WTC11 (cell line): ENCODE results near the gene AJAP1. TPM values are rescaled to one million over a fixed set of nuclear protein-coding genes. Genes with fewer than 3 reads are reported as not detected.

Source experiments
- ATAC-seq: fragments of 200-7000 bp; cut with Tn5 transposase; 2 replicates; pipeline ENCODE4 v1.10.0; 2021; ENCODE audit warnings: mild to moderate bottlenecking, moderate library complexity
- CTCF ChIA-PET: fragments of 300-600 bp; sonication (Branson Sonifier 250); formaldehyde crosslinking; loops from one replicate; lab custom pipeline; 2021; ENCODE audit warnings: antibody characterized with exemption; lab: Charles Lee
- POLR2A ChIA-PET: fragments of 350-600 bp; sonication (Branson Sonifier 250); formaldehyde crosslinking; loops from one replicate; lab custom pipeline; 2021; ENCODE audit warnings: antibody characterized with exemption; lab: Charles Lee
- DNase-seq: peaks from one replicate; pipeline ENCODE4 v3.0.0; 2021; ENCODE audit warnings: low spot score
- H3K27ac Mint-ChIP-seq: 2 replicates; pipeline ENCODE4 v1.8.0; 2021; ENCODE audit warnings: mixed read lengths
- H3K27me3 Mint-ChIP-seq: 2 replicates; pipeline ENCODE4 v1.8.0; 2021; ENCODE audit warnings: low read depth, mild to moderate bottlenecking, moderate library complexity, mixed read lengths
- H3K36me3 Mint-ChIP-seq: 2 replicates; pipeline ENCODE4 v1.8.0; 2021; ENCODE audit warnings: mixed read lengths
- H3K4me1 Mint-ChIP-seq: 2 replicates; pipeline ENCODE4 v1.8.0; 2022; ENCODE audit warnings: mixed read lengths
- H3K4me3 Mint-ChIP-seq: 2 replicates; pipeline ENCODE4 v1.8.0; 2021; ENCODE audit warnings: mild to moderate bottlenecking, moderate library complexity, mixed read lengths
- H3K9me3 Mint-ChIP-seq: 2 replicates; pipeline ENCODE4 v1.8.0; 2021; ENCODE audit warnings: mixed read lengths
- CREB1 ChIP-seq: sonication (generic); formaldehyde crosslinking; IDR thresholded peaks from 2 replicates; pipeline ENCODE4 v1.8.0; 2023; ENCODE audit warnings: mild to moderate bottlenecking, missing genetic modification reagents
- FOXJ3 ChIP-seq: sonication (generic); formaldehyde crosslinking; IDR thresholded peaks from 2 replicates; pipeline ENCODE4 v1.9.0; 2021; ENCODE audit warnings: missing genetic modification reagents, mild to moderate bottlenecking, borderline replicate concordance
- HMGA2 ChIP-seq: fragments of 250-450 bp; sonication (Bioruptor Pico); IDR thresholded peaks from 2 replicates; pipeline ENCODE4 v1.4.0; 2021; ENCODE audit warnings: mild to moderate bottlenecking, moderate library complexity
- MXD4 ChIP-seq: fragments of 250-450 bp; sonication (Bioruptor Pico); IDR thresholded peaks from 2 replicates; pipeline ENCODE4 v1.8.0; 2021; ENCODE audit warnings: mild to moderate bottlenecking, moderate library complexity, borderline replicate concordance
- NFATC4 ChIP-seq: fragments of 250-450 bp; sonication (Bioruptor Pico); IDR thresholded peaks from 2 replicates; pipeline ENCODE4 v1.9.0; 2021; ENCODE audit warnings: mild to moderate bottlenecking
- NFE2L1 ChIP-seq: sonication (generic); formaldehyde crosslinking; IDR thresholded peaks from 2 replicates; pipeline ENCODE4 v1.8.1; 2023; ENCODE audit warnings: missing genetic modification reagents
- NR1H2 ChIP-seq: sonication (generic); formaldehyde crosslinking; IDR thresholded peaks from 2 replicates; pipeline ENCODE4 v1.9.0; 2021; ENCODE audit warnings: mild to moderate bottlenecking, moderate library complexity, missing genetic modification reagents
- PRRX2 ChIP-seq: fragments of 250-450 bp; sonication (Bioruptor Pico); IDR thresholded peaks from 2 replicates; pipeline ENCODE4 v1.8.0; 2021; ENCODE audit warnings: mild to moderate bottlenecking
- RORB ChIP-seq: fragments of 250-450 bp; sonication (Bioruptor Pico); IDR thresholded peaks from 2 replicates; pipeline ENCODE4 v1.9.0; 2021; ENCODE audit warnings: mild to moderate bottlenecking
- SOX15 ChIP-seq: fragments of 250-450 bp; sonication (Bioruptor Pico); IDR thresholded peaks from 2 replicates; pipeline ENCODE4 v1.9.0; 2021; ENCODE audit warnings: mild to moderate bottlenecking
- SP1 ChIP-seq: sonication (generic); formaldehyde crosslinking; conservative IDR thresholded peaks from 2 replicates; pipeline ENCODE4 v1.8.1; 2022; ENCODE audit warnings: missing genetic modification reagents
- ZNF219 ChIP-seq: sonication (generic); formaldehyde crosslinking; IDR thresholded peaks from 2 replicates; pipeline ENCODE4 v1.8.0; 2023; ENCODE audit warnings: missing genetic modification reagents, mild to moderate bottlenecking, borderline replicate concordance
- total RNA-seq: library from RNA; stranded (reverse); gene quantifications from 3 replicates; pipeline ENCODE4 v1.2.3, GENCODE V29; 2021
- TF ChIP-seq, protein P1 (sequence below): sonication (generic); formaldehyde crosslinking; IDR thresholded peaks from 2 replicates; pipeline ENCODE4 v1.8.1; 2023; ENCODE audit warnings: mild to moderate bottlenecking, missing genetic modification reagents, borderline replicate concordance
- TF ChIP-seq, protein P2 (sequence below): fragments of 250-450 bp; sonication (Bioruptor Pico); conservative IDR thresholded peaks from 2 replicates; pipeline ENCODE4 v1.9.0; 2021; ENCODE audit warnings: mild to moderate bottlenecking
- TF ChIP-seq, protein P3 (sequence below): fragments of 250-450 bp; sonication (Bioruptor Pico); IDR thresholded peaks from 2 replicates; pipeline ENCODE4 v1.9.0; 2021; ENCODE audit warnings: moderate library complexity, mild to moderate bottlenecking, inconsistent platforms, borderline replicate concordance
- TF ChIP-seq, protein P4 (sequence below): sonication (generic); formaldehyde crosslinking; IDR thresholded peaks from 2 replicates; pipeline ENCODE4 v1.8.1; 2023; ENCODE audit warnings: mild to moderate bottlenecking, missing genetic modification reagents
- TF ChIP-seq, protein P5 (sequence below): sonication (generic); formaldehyde crosslinking; IDR thresholded peaks from 2 replicates; pipeline ENCODE4 v1.8.1; 2023; ENCODE audit warnings: mild to moderate bottlenecking, missing genetic modification reagents
- TF ChIP-seq, protein P6 (sequence below): fragments of 200-600 bp; IDR thresholded peaks from 2 replicates; pipeline ENCODE4 v1.8.0; 2022; ENCODE audit warnings: antibody characterized with exemption
- TF ChIP-seq, protein P7 (sequence below): sonication (generic); formaldehyde crosslinking; IDR thresholded peaks from 2 replicates; pipeline ENCODE4 v1.8.0; 2022; ENCODE audit warnings: mild to moderate bottlenecking, missing genetic modification reagents
- TF ChIP-seq, protein P8 (sequence below): sonication (generic); formaldehyde crosslinking; IDR thresholded peaks from 2 replicates; pipeline ENCODE4 v1.8.0; 2022; ENCODE audit warnings: mild to moderate bottlenecking, missing genetic modification reagents
- TF ChIP-seq, protein P9 (sequence below): sonication (generic); formaldehyde crosslinking; IDR thresholded peaks from 2 replicates; pipeline ENCODE4 v1.8.0; 2022; ENCODE audit warnings: mild to moderate bottlenecking, missing genetic modification reagents

Gene AJAP1
- total RNA-seq, 1 experiment from 2014 or later: 2.1 TPM

DNA sequence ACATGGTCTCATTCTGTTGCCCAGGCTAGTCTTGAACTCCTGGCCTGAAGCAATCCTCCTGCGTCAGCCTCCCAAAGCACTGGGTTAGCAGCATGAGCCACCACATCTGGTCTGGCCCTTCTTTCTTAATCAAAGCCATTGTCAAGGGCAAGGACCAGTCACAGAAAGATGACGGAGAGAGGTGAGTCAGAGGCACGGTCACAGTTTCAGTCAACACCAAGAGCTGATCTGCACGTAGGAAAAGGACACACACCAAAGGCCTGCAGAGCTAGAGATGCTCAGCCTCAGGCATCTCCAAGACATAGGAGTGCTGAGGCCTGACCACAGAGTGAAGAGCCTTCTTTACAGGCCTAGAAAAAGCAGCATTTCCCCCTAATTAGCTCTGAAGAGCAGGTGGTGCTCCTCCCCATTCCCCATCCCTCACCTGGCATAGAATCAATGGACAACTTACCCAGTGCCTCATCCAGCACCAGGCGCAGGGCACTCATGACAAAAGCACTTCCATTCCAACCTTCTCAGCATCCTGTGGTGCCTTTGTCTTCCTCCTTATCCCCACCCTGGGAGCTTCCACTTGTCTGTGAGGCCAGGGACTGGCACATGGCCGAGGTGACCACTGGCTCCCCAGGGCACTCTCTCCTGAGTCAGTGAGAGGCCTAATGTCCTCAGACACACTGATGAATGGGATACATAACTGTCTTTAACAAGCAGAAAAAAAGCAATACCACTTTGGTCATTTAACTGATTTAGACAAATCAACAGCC lies 139.8 kb downstream of the AJAP1 start (continued):
- TF ChIP-seq, protein P1, sequence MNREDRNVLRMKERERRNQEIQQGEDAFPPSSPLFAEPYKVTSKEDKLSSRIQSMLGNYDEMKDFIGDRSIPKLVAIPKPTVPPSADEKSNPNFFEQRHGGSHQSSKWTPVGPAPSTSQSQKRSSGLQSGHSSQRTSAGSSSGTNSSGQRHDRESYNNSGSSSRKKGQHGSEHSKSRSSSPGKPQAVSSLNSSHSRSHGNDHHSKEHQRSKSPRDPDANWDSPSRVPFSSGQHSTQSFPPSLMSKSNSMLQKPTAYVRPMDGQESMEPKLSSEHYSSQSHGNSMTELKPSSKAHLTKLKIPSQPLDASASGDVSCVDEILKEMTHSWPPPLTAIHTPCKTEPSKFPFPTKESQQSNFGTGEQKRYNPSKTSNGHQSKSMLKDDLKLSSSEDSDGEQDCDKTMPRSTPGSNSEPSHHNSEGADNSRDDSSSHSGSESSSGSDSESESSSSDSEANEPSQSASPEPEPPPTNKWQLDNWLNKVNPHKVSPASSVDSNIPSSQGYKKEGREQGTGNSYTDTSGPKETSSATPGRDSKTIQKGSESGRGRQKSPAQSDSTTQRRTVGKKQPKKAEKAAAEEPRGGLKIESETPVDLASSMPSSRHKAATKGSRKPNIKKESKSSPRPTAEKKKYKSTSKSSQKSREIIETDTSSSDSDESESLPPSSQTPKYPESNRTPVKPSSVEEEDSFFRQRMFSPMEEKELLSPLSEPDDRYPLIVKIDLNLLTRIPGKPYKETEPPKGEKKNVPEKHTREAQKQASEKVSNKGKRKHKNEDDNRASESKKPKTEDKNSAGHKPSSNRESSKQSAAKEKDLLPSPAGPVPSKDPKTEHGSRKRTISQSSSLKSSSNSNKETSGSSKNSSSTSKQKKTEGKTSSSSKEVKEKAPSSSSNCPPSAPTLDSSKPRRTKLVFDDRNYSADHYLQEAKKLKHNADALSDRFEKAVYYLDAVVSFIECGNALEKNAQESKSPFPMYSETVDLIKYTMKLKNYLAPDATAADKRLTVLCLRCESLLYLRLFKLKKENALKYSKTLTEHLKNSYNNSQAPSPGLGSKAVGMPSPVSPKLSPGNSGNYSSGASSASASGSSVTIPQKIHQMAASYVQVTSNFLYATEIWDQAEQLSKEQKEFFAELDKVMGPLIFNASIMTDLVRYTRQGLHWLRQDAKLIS: no peak
- TF ChIP-seq FOXJ3 (CRISPR knock-in tag): no peak
- TF ChIP-seq, protein P2, sequence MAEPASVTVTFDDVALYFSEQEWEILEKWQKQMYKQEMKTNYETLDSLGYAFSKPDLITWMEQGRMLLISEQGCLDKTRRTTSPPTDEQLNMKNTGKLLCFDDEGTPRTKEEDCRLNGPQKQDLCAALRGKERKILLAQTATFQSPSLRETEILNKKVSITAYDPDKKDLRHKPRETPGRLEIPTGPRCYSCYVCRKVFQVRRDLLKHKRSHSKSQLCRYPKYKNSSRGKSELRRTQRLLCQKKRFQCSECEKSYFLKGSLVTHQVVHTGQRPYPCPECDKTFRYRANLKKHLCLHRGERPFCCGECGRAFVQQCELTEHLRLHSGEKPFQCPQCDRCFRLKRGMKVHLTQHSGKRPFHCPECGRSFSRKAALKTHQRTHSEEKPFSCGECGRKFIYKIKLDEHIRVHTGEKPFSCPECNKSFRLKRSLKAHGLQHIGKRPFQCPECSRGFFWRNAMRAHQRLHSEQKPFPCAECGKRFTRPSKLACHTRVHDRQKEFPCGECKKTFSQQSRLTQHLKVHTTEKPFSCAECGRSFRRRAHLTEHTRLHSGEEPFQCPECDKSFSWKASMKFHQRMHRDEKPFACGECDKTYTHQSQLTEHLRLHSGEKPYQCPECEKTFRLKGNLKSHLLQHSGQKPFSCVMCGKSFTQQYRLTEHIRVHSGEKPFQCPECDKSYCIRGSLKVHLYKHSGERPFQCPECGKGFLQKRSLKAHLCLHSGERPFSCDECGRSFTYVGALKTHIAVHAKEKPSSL (CRISPR knock-in tag): no peak
- TF ChIP-seq, protein P3, sequence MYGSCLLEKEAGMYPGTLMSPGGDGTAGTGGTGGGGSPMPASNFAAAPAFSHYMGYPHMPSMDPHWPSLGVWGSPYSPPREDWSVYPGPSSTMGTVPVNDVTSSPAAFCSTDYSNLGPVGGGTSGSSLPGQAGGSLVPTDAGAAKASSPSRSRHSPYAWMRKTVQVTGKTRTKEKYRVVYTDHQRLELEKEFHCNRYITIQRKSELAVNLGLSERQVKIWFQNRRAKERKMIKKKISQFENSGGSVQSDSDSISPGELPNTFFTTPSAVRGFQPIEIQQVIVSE (CRISPR knock-in tag): no peak
- no peak for TF ChIP-seq ZNF219

DNA sequence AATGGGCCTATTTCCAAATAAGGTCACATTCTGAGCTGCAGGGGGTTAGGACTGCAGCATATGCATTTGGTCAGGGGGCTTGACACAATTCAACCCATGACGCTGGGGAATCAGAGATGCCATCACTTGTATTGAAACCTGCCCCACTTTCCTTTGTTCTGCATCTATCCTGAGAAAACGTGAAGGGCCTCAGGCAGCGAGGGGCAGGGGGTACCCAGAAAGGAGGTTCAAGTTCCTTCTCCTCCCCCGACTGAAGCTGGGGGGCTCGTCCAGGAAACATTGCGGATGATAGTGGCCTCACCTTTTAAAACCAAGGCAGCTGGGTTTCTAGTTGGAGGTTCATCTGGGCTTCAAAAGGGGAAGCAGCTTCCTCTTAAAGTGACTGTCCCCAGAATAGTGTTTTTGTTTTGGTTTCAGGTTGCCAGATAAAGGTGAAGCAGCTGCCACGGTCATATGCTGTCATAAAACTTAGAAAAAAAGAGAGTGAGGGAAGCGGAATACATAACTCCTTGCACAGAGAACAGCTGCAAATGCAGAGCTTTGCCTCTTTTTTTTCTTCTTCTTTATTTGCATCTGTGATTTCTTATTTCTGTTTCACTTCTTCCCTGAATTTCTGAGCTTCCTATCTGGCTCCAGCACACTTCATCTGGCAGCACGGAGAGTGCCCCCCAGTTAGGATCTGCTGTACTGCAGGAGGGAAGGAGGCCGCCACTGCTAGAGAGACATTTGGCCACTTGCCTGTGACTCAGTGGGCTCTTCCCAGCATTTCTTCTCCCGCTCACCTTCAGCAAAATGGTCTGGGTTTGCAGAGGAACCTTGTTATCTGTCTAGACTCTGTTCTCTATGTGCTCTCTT lies 142.0 kb downstream of the AJAP1 start:
- Mint-ChIP-seq H3K27me3 (peaks cover 10% of the 10 kb centered on the region), H3K9me3 (peaks cover 76% of the 10 kb centered on the region), H3K4me1 (no peaks in the 10 kb centered on the region), H3K27ac (no peak overlapping the region), H3K36me3 (peaks cover 64% of the 10 kb centered on the region), H3K4me3 (no peak overlapping the region)
- no peak for ATAC-seq
- ChIA-PET POLR2A (no interaction called here), CTCF (no interaction called here)
- no peak for DNase-seq
- TF ChIP-seq NR1H2 (CRISPR knock-in tag): no peak
- TF ChIP-seq RORB (CRISPR knock-in tag): no peak
- TF ChIP-seq PRRX2 (CRISPR knock-in tag): no peak
- no peak for TF ChIP-seq SP1 (CRISPR knock-in tag)
- TF ChIP-seq, protein P4, sequence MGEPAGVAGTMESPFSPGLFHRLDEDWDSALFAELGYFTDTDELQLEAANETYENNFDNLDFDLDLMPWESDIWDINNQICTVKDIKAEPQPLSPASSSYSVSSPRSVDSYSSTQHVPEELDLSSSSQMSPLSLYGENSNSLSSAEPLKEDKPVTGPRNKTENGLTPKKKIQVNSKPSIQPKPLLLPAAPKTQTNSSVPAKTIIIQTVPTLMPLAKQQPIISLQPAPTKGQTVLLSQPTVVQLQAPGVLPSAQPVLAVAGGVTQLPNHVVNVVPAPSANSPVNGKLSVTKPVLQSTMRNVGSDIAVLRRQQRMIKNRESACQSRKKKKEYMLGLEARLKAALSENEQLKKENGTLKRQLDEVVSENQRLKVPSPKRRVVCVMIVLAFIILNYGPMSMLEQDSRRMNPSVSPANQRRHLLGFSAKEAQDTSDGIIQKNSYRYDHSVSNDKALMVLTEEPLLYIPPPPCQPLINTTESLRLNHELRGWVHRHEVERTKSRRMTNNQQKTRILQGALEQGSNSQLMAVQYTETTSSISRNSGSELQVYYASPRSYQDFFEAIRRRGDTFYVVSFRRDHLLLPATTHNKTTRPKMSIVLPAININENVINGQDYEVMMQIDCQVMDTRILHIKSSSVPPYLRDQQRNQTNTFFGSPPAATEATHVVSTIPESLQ (CRISPR knock-in tag): no peak
- TF ChIP-seq, protein P5, sequence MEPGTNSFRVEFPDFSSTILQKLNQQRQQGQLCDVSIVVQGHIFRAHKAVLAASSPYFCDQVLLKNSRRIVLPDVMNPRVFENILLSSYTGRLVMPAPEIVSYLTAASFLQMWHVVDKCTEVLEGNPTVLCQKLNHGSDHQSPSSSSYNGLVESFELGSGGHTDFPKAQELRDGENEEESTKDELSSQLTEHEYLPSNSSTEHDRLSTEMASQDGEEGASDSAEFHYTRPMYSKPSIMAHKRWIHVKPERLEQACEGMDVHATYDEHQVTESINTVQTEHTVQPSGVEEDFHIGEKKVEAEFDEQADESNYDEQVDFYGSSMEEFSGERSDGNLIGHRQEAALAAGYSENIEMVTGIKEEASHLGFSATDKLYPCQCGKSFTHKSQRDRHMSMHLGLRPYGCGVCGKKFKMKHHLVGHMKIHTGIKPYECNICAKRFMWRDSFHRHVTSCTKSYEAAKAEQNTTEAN (CRISPR knock-in tag): no peak
- TF ChIP-seq, protein P6, sequence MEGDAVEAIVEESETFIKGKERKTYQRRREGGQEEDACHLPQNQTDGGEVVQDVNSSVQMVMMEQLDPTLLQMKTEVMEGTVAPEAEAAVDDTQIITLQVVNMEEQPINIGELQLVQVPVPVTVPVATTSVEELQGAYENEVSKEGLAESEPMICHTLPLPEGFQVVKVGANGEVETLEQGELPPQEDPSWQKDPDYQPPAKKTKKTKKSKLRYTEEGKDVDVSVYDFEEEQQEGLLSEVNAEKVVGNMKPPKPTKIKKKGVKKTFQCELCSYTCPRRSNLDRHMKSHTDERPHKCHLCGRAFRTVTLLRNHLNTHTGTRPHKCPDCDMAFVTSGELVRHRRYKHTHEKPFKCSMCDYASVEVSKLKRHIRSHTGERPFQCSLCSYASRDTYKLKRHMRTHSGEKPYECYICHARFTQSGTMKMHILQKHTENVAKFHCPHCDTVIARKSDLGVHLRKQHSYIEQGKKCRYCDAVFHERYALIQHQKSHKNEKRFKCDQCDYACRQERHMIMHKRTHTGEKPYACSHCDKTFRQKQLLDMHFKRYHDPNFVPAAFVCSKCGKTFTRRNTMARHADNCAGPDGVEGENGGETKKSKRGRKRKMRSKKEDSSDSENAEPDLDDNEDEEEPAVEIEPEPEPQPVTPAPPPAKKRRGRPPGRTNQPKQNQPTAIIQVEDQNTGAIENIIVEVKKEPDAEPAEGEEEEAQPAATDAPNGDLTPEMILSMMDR: no peak
- no peak for TF ChIP-seq SOX15 (CRISPR knock-in tag)
- TF ChIP-seq CREB1: no peak
- TF ChIP-seq, protein P7, sequence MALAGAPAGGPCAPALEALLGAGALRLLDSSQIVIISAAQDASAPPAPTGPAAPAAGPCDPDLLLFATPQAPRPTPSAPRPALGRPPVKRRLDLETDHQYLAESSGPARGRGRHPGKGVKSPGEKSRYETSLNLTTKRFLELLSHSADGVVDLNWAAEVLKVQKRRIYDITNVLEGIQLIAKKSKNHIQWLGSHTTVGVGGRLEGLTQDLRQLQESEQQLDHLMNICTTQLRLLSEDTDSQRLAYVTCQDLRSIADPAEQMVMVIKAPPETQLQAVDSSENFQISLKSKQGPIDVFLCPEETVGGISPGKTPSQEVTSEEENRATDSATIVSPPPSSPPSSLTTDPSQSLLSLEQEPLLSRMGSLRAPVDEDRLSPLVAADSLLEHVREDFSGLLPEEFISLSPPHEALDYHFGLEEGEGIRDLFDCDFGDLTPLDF (CRISPR knock-in tag): no peak
- TF ChIP-seq, protein P8, sequence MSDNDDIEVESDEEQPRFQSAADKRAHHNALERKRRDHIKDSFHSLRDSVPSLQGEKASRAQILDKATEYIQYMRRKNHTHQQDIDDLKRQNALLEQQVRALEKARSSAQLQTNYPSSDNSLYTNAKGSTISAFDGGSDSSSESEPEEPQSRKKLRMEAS (CRISPR knock-in tag): no peak
- no peak for TF ChIP-seq NFE2L1 (CRISPR knock-in tag)
- TF ChIP-seq NFATC4 (CRISPR knock-in tag): no peak
- TF ChIP-seq HMGA2 (CRISPR knock-in tag): no peak
- TF ChIP-seq MXD4 (CRISPR knock-in tag): no peak
- TF ChIP-seq, protein P9, sequence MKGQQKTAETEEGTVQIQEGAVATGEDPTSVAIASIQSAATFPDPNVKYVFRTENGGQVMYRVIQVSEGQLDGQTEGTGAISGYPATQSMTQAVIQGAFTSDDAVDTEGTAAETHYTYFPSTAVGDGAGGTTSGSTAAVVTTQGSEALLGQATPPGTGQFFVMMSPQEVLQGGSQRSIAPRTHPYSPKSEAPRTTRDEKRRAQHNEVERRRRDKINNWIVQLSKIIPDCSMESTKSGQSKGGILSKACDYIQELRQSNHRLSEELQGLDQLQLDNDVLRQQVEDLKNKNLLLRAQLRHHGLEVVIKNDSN: no peak
